Activated T-cell treated with anti-CD3 and anti-CD28 coated beads, Interleukin-2, amount 50 U/mL, for 24 hours (primary cell): ENCODE results near the gene SAE1.

Experiments used
- DNase-seq: peaks from one replicate; pipeline ENCODE4 v3.0.0-alpha.2; 2020
- H3K27ac Mint-ChIP-seq: 2 replicates; pipeline ENCODE4 v1.8.0; 2020; ENCODE audit warnings: mild to moderate bottlenecking, mixed read lengths
- H3K27me3 Mint-ChIP-seq: 2 replicates; pipeline ENCODE4 v1.8.0; 2020; ENCODE audit warnings: mixed read lengths
- H3K36me3 Mint-ChIP-seq: 2 replicates; pipeline ENCODE4 v1.8.0; 2020; ENCODE audit warnings: low read depth, mixed read lengths
- H3K4me1 Mint-ChIP-seq: 2 replicates; pipeline ENCODE4 v1.8.0; 2020; ENCODE audit warnings: low read depth, mixed read lengths
- H3K4me3 Mint-ChIP-seq: 2 replicates; pipeline ENCODE4 v1.8.0; 2020; ENCODE audit warnings: mild to moderate bottlenecking, moderate library complexity, mixed read lengths
- H3K9me3 Mint-ChIP-seq: 2 replicates; pipeline ENCODE4 v1.8.0; 2020; ENCODE audit warnings: mixed read lengths

Gene SAE1

GRCh38 chr19:47256693-47257410 lies 126.2 kb downstream of the SAE1 start:
- Mint-ChIP-seq H3K36me3 (peaks cover 41% of the 10 kb centered on the region), H3K9me3 (no peaks in the 10 kb centered on the region), H3K27me3 (no peaks in the 10 kb centered on the region), H3K4me3 (peak overlapping the region; percentile 92), H3K27ac (peak overlapping the region; percentile 98), H3K4me1 (peaks cover 28% of the 10 kb centered on the region)
- DNase-seq = peak; percentile 100

- Mint-ChIP-seq H3K27me3 (no peaks in the 10 kb centered on the region), H3K4me1 (peaks cover 28% of the 10 kb centered on the region), H3K27ac (peak overlapping the region; percentile 98), H3K36me3 (peaks cover 47% of the 10 kb centered on the region), H3K4me3 (peak overlapping the region; percentile 92), H3K9me3 (no peaks in the 10 kb centered on the region)
- no peak for DNase-seq
Observed at GRCh38 chr19:47257411-47258169, 127.0 kb downstream of the SAE1 start.

DNA sequence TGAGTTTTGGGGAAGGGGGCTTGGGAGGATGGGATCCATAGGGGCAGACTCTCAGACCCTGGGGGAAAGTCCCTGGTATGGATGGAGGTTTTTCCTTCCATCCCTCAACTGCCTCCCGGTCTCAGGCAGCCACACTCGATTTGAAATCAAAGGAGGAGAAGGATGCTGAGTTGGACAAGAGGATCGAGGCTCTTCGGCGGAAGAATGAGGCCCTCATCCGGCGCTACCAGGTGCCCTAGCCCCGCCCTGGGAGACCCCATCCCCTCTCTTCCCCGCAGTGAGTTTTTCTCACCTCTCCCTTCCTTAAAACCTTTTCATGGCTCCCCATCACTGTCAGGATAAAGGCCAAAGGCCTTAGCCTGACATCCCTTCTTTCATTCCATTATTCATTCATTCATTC lies 127.8 kb downstream of the SAE1 start:
- Mint-ChIP-seq H3K36me3 (peaks cover 54% of the 10 kb centered on the region), H3K27ac (peak overlapping the region; percentile 98), H3K27me3 (no peaks in the 10 kb centered on the region), H3K4me3 (peak overlapping the region; percentile 92), H3K9me3 (no peaks in the 10 kb centered on the region), H3K4me1 (peaks cover 28% of the 10 kb centered on the region)
- no peak for DNase-seq

GRCh38 chr19:47258895-47259555 lies 128.4 kb downstream of the SAE1 start:
- Mint-ChIP-seq H3K4me3 (peak overlapping the region; percentile 11), H3K27me3 (no peaks in the 10 kb centered on the region), H3K36me3 (peaks cover 56% of the 10 kb centered on the region), H3K27ac (peak overlapping the region; percentile 98), H3K4me1 (peaks cover 28% of the 10 kb centered on the region), H3K9me3 (no peaks in the 10 kb centered on the region)
- DNase-seq = no peak
